ENCODE measurements around the gene USP24.

Gene USP24

GRCh38 chr1:55225228-55225627 is 10.1 kb upstream of the USP24 start:
- H3K4me3 ChIP-seq (ENCODE audit: low read length): no peak overlapping the region
- H3K4me1 ChIP-seq (ENCODE audit: control insufficient read depth, low read depth, low read length): no peaks in the 10 kb centered on the region
- DNase-seq: peak; percentile 69
- no peak overlapping the region for H3K27ac ChIP-seq (ENCODE audit: low read depth, low read length)
- H3K18ac ChIP-seq (ENCODE audit: low read length): no peak overlapping the region
- H2BK120ac ChIP-seq (ENCODE audit: low read depth, low read length): no peak overlapping the region
- no peaks in the 10 kb centered on the region for H3K79me2 ChIP-seq (ENCODE audit: control insufficient read depth, insufficient read depth, low read length)
- H3K36me3 ChIP-seq (ENCODE audit: control insufficient read depth, insufficient read depth, low read length): no peaks in the 10 kb centered on the region
- H3K56ac ChIP-seq (ENCODE audit: low read length): no peak overlapping the region
- no peaks in the 10 kb centered on the region for H3K79me1 ChIP-seq (ENCODE audit: low read length)
- no peak overlapping the region for H4K8ac ChIP-seq (ENCODE audit: low read depth, low read length)
- H2BK5ac ChIP-seq (ENCODE audit: low read length): no peak overlapping the region
- no CpG with 5 or more reads among the region's 1 CpG for WGBS (ENCODE audit: extremely low coverage, insufficient coverage, low lambda C conversion rate)
- H3K4ac ChIP-seq (ENCODE audit: low read depth, low read length): no peak overlapping the region
- H3K27me3 ChIP-seq (ENCODE audit: insufficient read depth, low read length, poor library complexity): no peaks in the 10 kb centered on the region
- no peak overlapping the region for H2AK5ac ChIP-seq (ENCODE audit: low read length)
- no peak overlapping the region for H2BK15ac ChIP-seq (replicated peaks; ENCODE audit: low read depth)
- H3K4me2 ChIP-seq (ENCODE audit: low read length): no peak overlapping the region
- H3K9ac ChIP-seq (ENCODE audit: low read length): no peak overlapping the region
- H3K23ac ChIP-seq (ENCODE audit: low read length): no peak overlapping the region
- H4K5ac ChIP-seq (ENCODE audit: low read length): no peak overlapping the region

GRCh38 chr1:55224729-55225128 is 9.6 kb upstream of the USP24 start:
- no peaks in the 10 kb centered on the region for H3K36me3 ChIP-seq (ENCODE audit: control insufficient read depth, insufficient read depth, low read length)
- H4K8ac ChIP-seq (ENCODE audit: low read depth, low read length): no peak overlapping the region
- no peaks in the 10 kb centered on the region for H3K27me3 ChIP-seq (ENCODE audit: insufficient read depth, low read length, poor library complexity)
- no peak overlapping the region for H3K4me2 ChIP-seq (ENCODE audit: low read length)
- no peak overlapping the region for H3K27ac ChIP-seq (ENCODE audit: low read depth, low read length)
- H3K9ac ChIP-seq (ENCODE audit: low read length): no peak overlapping the region
- H4K5ac ChIP-seq (ENCODE audit: low read length): no peak overlapping the region
- H3K18ac ChIP-seq (ENCODE audit: low read length): no peak overlapping the region
- H3K79me2 ChIP-seq (ENCODE audit: control insufficient read depth, insufficient read depth, low read length): no peaks in the 10 kb centered on the region
- no peak overlapping the region for H3K4me3 ChIP-seq (ENCODE audit: low read length)
- no peak overlapping the region for H3K56ac ChIP-seq (ENCODE audit: low read length)
- no peak overlapping the region for H2BK120ac ChIP-seq (ENCODE audit: low read depth, low read length)
- H3K23ac ChIP-seq (ENCODE audit: low read length): no peak overlapping the region
- no peak for DNase-seq
- H3K79me1 ChIP-seq (ENCODE audit: low read length): no peaks in the 10 kb centered on the region
- H2BK5ac ChIP-seq (ENCODE audit: low read length): no peak overlapping the region
- no peak overlapping the region for H2AK5ac ChIP-seq (ENCODE audit: low read length)
- H3K4ac ChIP-seq (ENCODE audit: low read depth, low read length): no peak overlapping the region
- H2BK15ac ChIP-seq (replicated peaks; ENCODE audit: low read depth): no peak overlapping the region
- H3K4me1 ChIP-seq (ENCODE audit: control insufficient read depth, low read depth, low read length): no peaks in the 10 kb centered on the region
- no CpG with 5 or more reads among the region's 1 CpG for WGBS (ENCODE audit: extremely low coverage, insufficient coverage, low lambda C conversion rate)

- no peak for DNase-seq
- Histone ChIP-seq H3K18ac (ENCODE audit: low read length) (no peak overlapping the region), H3K27me3 (ENCODE audit: insufficient read depth, low read length, poor library complexity) (no peaks in the 10 kb centered on the region), H2AK5ac (ENCODE audit: low read length) (no peak overlapping the region), H3K79me2 (ENCODE audit: control insufficient read depth, insufficient read depth, low read length) (no peaks in the 10 kb centered on the region), H2BK5ac (ENCODE audit: low read length) (no peak overlapping the region), H3K9ac (ENCODE audit: low read length) (no peak overlapping the region), H3K4me1 (ENCODE audit: control insufficient read depth, low read depth, low read length) (no peaks in the 10 kb centered on the region), H3K56ac (ENCODE audit: low read length) (no peak overlapping the region), H3K36me3 (ENCODE audit: control insufficient read depth, insufficient read depth, low read length) (no peaks in the 10 kb centered on the region), H3K4ac (ENCODE audit: low read depth, low read length) (no peak overlapping the region), H3K4me2 (ENCODE audit: low read length) (no peak overlapping the region), H2BK15ac (replicated peaks; ENCODE audit: low read depth) (no peak overlapping the region), H3K23ac (ENCODE audit: low read length) (no peak overlapping the region), H4K8ac (ENCODE audit: low read depth, low read length) (no peak overlapping the region), H4K5ac (ENCODE audit: low read length) (no peak overlapping the region), H3K27ac (ENCODE audit: low read depth, low read length) (no peak overlapping the region), H3K4me3 (ENCODE audit: low read length) (no peak overlapping the region), H2BK120ac (ENCODE audit: low read depth, low read length) (no peak overlapping the region), H3K79me1 (ENCODE audit: low read length) (no peaks in the 10 kb centered on the region)
- WGBS (ENCODE audit: extremely low coverage, insufficient coverage, low lambda C conversion rate): no CpG with 5 or more reads among the region's 6 CpGs
These were observed 7.0 kb upstream of the USP24 start for GRCh38 chr1:55222152-55222551.

GRCh38 chr1:55217226-55217986 is 2.2 kb upstream of the USP24 start:
- no peak overlapping the region for H2BK120ac ChIP-seq (ENCODE audit: low read depth, low read length)
- no peak overlapping the region for H3K18ac ChIP-seq (ENCODE audit: low read length)
- no peak overlapping the region for H3K4me2 ChIP-seq (ENCODE audit: low read length)
- no peak overlapping the region for H2AK5ac ChIP-seq (ENCODE audit: low read length)
- no peaks in the 10 kb centered on the region for H3K27me3 ChIP-seq (ENCODE audit: insufficient read depth, low read length, poor library complexity)
- H3K4ac ChIP-seq (ENCODE audit: low read depth, low read length): no peak overlapping the region
- no peak overlapping the region for H2BK5ac ChIP-seq (ENCODE audit: low read length)
- peaks cover under 1% of the 10 kb centered on the region for H3K79me1 ChIP-seq (ENCODE audit: low read length)
- peaks cover 19% of the 10 kb centered on the region for H3K79me2 ChIP-seq (ENCODE audit: control insufficient read depth, insufficient read depth, low read length)
- no peak overlapping the region for H3K56ac ChIP-seq (ENCODE audit: low read length)
- no peaks in the 10 kb centered on the region for H3K36me3 ChIP-seq (ENCODE audit: control insufficient read depth, insufficient read depth, low read length)
- no peak overlapping the region for H3K9ac ChIP-seq (ENCODE audit: low read length)
- WGBS (ENCODE audit: extremely low coverage, insufficient coverage, low lambda C conversion rate): no CpG with 5 or more reads among the region's 6 CpGs
- H3K23ac ChIP-seq (ENCODE audit: low read length): no peak overlapping the region
- H2BK15ac ChIP-seq (replicated peaks; ENCODE audit: low read depth): no peak overlapping the region
- DNase-seq: no peak
- H3K4me1 ChIP-seq (ENCODE audit: control insufficient read depth, low read depth, low read length): peaks cover 3% of the 10 kb centered on the region
- no peak overlapping the region for H4K5ac ChIP-seq (ENCODE audit: low read length)
- no peak overlapping the region for H4K8ac ChIP-seq (ENCODE audit: low read depth, low read length)
- H3K27ac ChIP-seq (ENCODE audit: low read depth, low read length): no peak overlapping the region
- no peak overlapping the region for H3K4me3 ChIP-seq (ENCODE audit: low read length)

DNA sequence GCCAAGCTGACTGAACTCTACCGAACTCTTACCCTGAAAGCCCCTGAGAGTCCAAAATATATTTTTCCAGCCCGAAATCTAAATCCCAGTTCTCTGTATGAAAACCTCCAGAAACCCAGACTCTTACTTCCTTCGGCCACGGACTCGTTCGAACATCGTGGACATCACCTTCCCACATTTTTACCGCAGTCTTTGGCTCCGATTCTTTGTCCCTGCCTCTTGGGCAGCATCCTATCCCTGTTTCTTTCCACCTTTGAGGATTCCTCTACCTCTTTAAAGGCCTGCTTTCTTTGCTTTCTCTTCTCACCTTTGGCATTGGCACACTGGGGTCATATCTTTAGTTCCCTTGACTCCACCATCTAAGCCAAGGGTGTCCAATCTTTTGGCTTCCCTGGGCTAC is 932 bp upstream of the USP24 start:
- peak overlapping the region; percentile 85 for H3K23ac ChIP-seq (ENCODE audit: low read length)
- H2BK120ac ChIP-seq (ENCODE audit: low read depth, low read length): no peak overlapping the region
- H2BK15ac ChIP-seq (replicated peaks; ENCODE audit: low read depth): no peak overlapping the region
- peak overlapping the region; percentile 95 for H3K18ac ChIP-seq (ENCODE audit: low read length)
- WGBS (ENCODE audit: extremely low coverage, insufficient coverage, low lambda C conversion rate): no CpG with 5 or more reads among the region's 9 CpGs
- no peaks in the 10 kb centered on the region for H3K36me3 ChIP-seq (ENCODE audit: control insufficient read depth, insufficient read depth, low read length)
- peak overlapping the region; percentile 92 for H3K4me2 ChIP-seq (ENCODE audit: low read length)
- peak overlapping the region; percentile 100 for H3K56ac ChIP-seq (ENCODE audit: low read length)
- H3K4me1 ChIP-seq (ENCODE audit: control insufficient read depth, low read depth, low read length): peaks cover 3% of the 10 kb centered on the region
- H3K9ac ChIP-seq (ENCODE audit: low read length): peak overlapping the region; percentile 99
- H3K79me1 ChIP-seq (ENCODE audit: low read length): peaks cover 3% of the 10 kb centered on the region
- peaks cover 29% of the 10 kb centered on the region for H3K79me2 ChIP-seq (ENCODE audit: control insufficient read depth, insufficient read depth, low read length)
- H2BK5ac ChIP-seq (ENCODE audit: low read length): no peak overlapping the region
- H4K8ac ChIP-seq (ENCODE audit: low read depth, low read length): no peak overlapping the region
- peak overlapping the region; percentile 59 for H4K5ac ChIP-seq (ENCODE audit: low read length)
- H3K4ac ChIP-seq (ENCODE audit: low read depth, low read length): peak overlapping the region; percentile 94
- no peaks in the 10 kb centered on the region for H3K27me3 ChIP-seq (ENCODE audit: insufficient read depth, low read length, poor library complexity)
- H3K27ac ChIP-seq (ENCODE audit: low read depth, low read length): peak overlapping the region; percentile 100
- DNase-seq: no peak
- H2AK5ac ChIP-seq (ENCODE audit: low read length): no peak overlapping the region
- peak overlapping the region; percentile 51 for H3K4me3 ChIP-seq (ENCODE audit: low read length)

DNA sequence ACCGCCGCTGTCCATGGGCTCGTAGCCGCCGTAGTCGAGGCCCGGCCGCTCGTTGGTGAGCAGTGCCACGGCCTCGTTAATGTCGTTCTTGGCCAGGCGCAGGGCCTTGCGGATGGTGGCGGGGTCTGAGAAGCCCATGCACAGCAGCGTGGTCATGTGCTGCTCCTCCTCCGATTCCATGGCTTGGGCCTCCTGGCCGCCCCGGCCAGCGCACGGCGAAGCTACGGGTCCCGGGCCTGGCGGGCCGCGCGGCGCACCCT is 300 bp downstream of the USP24 start:
- Histone ChIP-seq H4K5ac (ENCODE audit: low read length) (no peak overlapping the region), H2BK5ac (ENCODE audit: low read length) (peak overlapping the region; percentile 97), H3K36me3 (ENCODE audit: control insufficient read depth, insufficient read depth, low read length) (no peaks in the 10 kb centered on the region), H3K23ac (ENCODE audit: low read length) (peak overlapping the region; percentile 99), H3K79me1 (ENCODE audit: low read length) (peaks cover 3% of the 10 kb centered on the region), H2BK15ac (replicated peaks; ENCODE audit: low read depth) (no peak overlapping the region), H3K18ac (ENCODE audit: low read length) (peak overlapping the region; percentile 95), H3K4me2 (ENCODE audit: low read length) (peak overlapping the region; percentile 68), H4K8ac (ENCODE audit: low read depth, low read length) (peak overlapping the region; percentile 99), H2BK120ac (ENCODE audit: low read depth, low read length) (peak overlapping the region; percentile 93), H3K79me2 (ENCODE audit: control insufficient read depth, insufficient read depth, low read length) (peaks cover 32% of the 10 kb centered on the region), H2AK5ac (ENCODE audit: low read length) (no peak overlapping the region), H3K56ac (ENCODE audit: low read length) (peak overlapping the region; percentile 100), H3K27me3 (ENCODE audit: insufficient read depth, low read length, poor library complexity) (no peaks in the 10 kb centered on the region), H3K27ac (ENCODE audit: low read depth, low read length) (peak overlapping the region; percentile 100), H3K4me1 (ENCODE audit: control insufficient read depth, low read depth, low read length) (peaks cover 3% of the 10 kb centered on the region), H3K4ac (ENCODE audit: low read depth, low read length) (peak overlapping the region; percentile 93), H3K9ac (ENCODE audit: low read length) (peak overlapping the region; percentile 99), H3K4me3 (ENCODE audit: low read length) (peak overlapping the region; percentile 51)
- peak; percentile 76 for DNase-seq
- no CpG with 5 or more reads among the region's 29 CpGs for WGBS (ENCODE audit: extremely low coverage, insufficient coverage, low lambda C conversion rate)
